ENCODE results near the gene PLEKHH1. TPM values are rescaled to one million over a fixed set of nuclear protein-coding genes. Genes with fewer than 3 reads are reported as not detected.

Gene PLEKHH1
- total RNA-seq, 6 donors from 2014 or later, result 0.46 to 25.1 (median 4.4) TPM

GRCh38 chr14:67638642-67639041 lies 105.6 kb downstream of the PLEKHH1 start:
- 94 to 100% methylated on average over 3 of the region's 3 CpGs for WGBS, 2 donors
- Histone ChIP-seq H3K36me3 (no peaks in the 10 kb centered on the region), H3K9me3 (no peaks in the 10 kb centered on the region), H3K4me3 (no peak overlapping the region), H3K27me3 (no peaks in the 10 kb centered on the region), H3K4me1 (no peaks in the 10 kb centered on the region), H3K27ac (no peak overlapping the region)
- no peak for ATAC-seq (ENCODE audit: low FRiP score in 2 of 2)
- no peak for DNase-seq
- TF ChIP-seq POLR2A (IDR thresholded peaks at IDR 0.05) (no peak), EP300 (IDR thresholded peaks at IDR 0.05) (no peak), CTCF (IDR thresholded peaks at IDR 0.05) (no peak), POLR2AphosphoS5 (IDR thresholded peaks at IDR 0.05) (no peak)

Small RNA genes lying within 50 kb of the gene (small RNA-seq; reads per million reads assigned to genes)
- gene AL132640.3 (0 reads per million in 4 donors), gene RF00019 (0 reads per million in 4 donors)

Other genes starting within 250 kb of the PLEKHH1 start
- 100 to 1,000 TPM in 1 of 6 donors, 10 to 100 TPM in 5; 57.6 to 145 (median 79.7) TPM for gene ATP6V1D, start 173.5 kb upstream of the PLEKHH1 start, total RNA-seq
- 10 to 100 TPM; 10.3 to 88.2 (median 66.4) TPM for gene EIF2S1, start 173.0 kb upstream of the PLEKHH1 start, total RNA-seq
- gene PLEK2, start 121.1 kb upstream of the PLEKHH1 start, total RNA-seq, result 1 to 10 TPM in 5 of 6 donors, not detected in 1; 3.5 to 4.4 (median 3.8) TPM
- gene TMEM229B, start 44.6 kb upstream of the PLEKHH1 start, total RNA-seq, result 1 to 10 TPM; 2.1 to 8.5 (median 5.4) TPM
- gene PIGH, start 67.0 kb downstream of the PLEKHH1 start, total RNA-seq, result 10 to 100 TPM; 11.5 to 27.5 (median 23.1) TPM
- 10 to 100 TPM in 1 of 6 donors, 1 to 10 TPM in 4, not detected in 1; 1.1 to 11.7 (median 8.6) TPM for gene ARG2, start 86.6 kb downstream of the PLEKHH1 start, total RNA-seq
- gene VTI1B, start 141.3 kb downstream of the PLEKHH1 start, total RNA-seq, result 100 to 1,000 TPM in 1 of 6 donors, 10 to 100 TPM in 5; 39.8 to 107 (median 57.5) TPM
- gene RDH11, start 162.5 kb downstream of the PLEKHH1 start, total RNA-seq, result 10 to 100 TPM; 42.8 to 61.1 (median 49.4) TPM
- under 1 TPM in 3 of 6 donors, not detected in 3; 0.17 to 0.40 (median 0.39) TPM for gene RDH12, start 168.6 kb downstream of the PLEKHH1 start, total RNA-seq